LNCAP (cell line): ENCODE measurements around the gene C22orf31.

Experiments used
- TF ChIP-seq, protein P1 (sequence below): fragments of 450-650 bp; IDR thresholded peaks from 2 replicates; pipeline ENCODE4 v1.5.1; 2017; ENCODE audit warnings: mild to moderate bottlenecking

Gene C22orf31

DNA sequence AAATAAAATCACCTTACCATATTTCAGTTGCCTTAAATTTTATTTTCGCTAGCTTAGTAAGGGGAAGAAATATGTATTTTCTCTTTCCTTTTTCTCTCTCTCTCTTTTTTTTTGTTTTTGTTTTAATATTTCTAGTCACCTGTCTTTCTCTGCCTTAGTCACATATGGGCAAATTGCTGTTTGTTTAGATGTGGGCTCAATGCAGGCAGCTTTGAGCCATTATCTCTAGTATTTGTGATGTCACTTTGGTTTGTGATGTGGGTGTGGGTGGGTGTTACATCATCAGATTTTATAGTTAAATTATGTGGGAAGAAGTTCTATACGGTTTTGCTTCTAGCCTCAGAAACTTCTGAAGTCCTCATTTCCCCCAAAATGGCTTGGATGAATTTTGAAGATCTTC lies at the start of gene C22orf31:
Gene C22orf31, minus strand, starts transcription at position 59 of the 400 bp plus-strand sequence. Its CDS starts 39 bp downstream, at position 20.
- TF ChIP-seq, protein P1, sequence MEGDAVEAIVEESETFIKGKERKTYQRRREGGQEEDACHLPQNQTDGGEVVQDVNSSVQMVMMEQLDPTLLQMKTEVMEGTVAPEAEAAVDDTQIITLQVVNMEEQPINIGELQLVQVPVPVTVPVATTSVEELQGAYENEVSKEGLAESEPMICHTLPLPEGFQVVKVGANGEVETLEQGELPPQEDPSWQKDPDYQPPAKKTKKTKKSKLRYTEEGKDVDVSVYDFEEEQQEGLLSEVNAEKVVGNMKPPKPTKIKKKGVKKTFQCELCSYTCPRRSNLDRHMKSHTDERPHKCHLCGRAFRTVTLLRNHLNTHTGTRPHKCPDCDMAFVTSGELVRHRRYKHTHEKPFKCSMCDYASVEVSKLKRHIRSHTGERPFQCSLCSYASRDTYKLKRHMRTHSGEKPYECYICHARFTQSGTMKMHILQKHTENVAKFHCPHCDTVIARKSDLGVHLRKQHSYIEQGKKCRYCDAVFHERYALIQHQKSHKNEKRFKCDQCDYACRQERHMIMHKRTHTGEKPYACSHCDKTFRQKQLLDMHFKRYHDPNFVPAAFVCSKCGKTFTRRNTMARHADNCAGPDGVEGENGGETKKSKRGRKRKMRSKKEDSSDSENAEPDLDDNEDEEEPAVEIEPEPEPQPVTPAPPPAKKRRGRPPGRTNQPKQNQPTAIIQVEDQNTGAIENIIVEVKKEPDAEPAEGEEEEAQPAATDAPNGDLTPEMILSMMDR: no peak

DNA sequence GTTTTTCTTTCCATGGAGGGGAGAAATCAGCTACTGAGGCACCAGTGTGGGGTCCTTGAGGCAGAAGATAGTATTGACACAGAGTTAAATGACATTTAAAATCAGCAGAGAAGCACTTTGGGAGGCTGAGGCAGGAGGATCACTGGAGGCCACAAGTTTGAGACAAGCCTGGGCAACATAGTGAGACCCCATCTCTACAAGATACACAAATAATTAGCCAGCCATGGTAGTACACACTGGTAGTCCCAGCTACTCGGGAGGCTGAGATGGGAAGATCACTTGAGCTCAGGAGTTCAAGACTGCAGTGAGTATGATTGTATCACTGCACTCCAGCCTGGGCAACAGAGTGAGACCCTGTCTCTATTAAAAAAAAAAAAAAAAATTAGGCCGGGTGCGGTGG lies 49.3 kb upstream of the C22orf31 start:
- TF ChIP-seq, protein P1: no peak

DNA sequence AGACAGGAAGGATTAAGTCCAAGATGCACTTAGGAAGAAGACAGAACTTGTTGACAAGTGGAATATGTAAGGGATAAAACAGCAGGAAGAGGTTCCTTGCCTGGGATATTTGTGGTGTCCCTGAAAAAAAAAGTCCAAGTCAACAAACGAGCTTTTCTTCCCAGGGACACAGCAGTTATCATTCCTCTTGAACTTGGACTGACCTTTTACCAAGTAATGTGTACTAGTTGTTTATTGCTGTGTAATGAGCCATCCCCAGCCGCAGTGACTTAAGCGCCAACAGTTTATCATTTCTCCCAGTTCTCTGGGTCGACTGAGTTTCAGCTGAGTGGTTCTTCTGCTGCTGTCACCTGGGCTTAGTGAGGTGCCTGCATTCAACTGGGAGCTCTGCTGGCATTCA lies 48.2 kb upstream of the C22orf31 start:
- TF ChIP-seq, protein P1: no peak

DNA sequence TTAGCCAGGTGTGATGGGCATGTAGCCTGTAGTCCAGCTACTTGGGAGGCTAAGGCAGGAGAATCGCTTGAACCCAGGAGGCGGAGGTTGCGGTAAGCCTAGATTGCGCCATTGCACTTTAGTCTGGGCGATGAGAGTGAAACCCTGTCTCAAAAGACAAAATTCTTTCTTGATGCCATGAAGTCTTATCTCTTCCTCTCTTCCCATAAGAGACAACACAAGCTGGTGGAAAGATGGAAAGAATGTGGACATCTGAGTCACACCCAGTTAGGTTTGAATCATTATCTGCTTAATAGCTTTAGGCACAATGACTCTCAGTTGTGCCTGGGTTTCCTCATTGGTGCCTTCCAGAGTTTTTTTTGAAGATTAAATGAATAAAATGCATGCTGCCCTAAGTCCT lies 46.5 kb upstream of the C22orf31 start:
- TF ChIP-seq, protein P1: no peak

DNA sequence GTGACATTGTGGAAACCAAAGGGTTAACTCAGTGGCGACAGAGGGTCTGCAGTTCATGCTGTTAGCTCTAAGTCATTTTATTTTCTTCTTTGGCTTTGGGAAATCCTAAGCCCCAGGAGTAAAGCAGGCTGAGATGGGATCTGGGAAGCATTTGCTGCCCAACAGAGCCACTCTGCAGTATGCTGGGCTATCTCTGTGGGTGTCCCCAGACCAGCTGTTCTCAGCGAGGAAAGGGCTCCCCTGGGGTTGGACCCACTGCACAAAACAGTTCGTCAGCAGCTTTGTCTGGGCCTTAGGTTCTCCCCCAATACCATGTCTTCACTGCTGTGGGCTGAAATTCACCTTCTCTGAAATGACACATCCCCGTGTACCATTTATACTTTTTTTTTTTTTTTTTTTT lies 45.2 kb upstream of the C22orf31 start:
- TF ChIP-seq, protein P1: no peak

DNA sequence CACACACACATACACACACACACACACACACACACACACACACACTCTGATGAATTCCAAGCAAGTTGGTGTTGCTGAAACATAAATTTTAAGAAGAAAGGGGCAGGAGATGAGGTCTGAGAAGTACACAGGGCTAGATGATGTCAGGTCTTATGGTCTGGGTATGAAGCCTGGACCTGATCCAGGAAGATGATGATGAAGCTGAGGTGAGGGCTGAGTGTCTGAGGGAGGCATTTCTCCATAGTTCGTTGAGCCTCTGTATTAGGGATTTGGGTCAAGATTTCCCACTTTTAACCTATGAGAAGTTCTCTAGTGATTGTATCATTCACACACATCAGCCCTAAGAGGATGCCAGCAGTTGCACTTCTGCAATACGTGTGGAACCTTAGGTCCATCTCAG lies 43.8 kb upstream of the C22orf31 start:
- TF ChIP-seq, protein P1: no peak

DNA sequence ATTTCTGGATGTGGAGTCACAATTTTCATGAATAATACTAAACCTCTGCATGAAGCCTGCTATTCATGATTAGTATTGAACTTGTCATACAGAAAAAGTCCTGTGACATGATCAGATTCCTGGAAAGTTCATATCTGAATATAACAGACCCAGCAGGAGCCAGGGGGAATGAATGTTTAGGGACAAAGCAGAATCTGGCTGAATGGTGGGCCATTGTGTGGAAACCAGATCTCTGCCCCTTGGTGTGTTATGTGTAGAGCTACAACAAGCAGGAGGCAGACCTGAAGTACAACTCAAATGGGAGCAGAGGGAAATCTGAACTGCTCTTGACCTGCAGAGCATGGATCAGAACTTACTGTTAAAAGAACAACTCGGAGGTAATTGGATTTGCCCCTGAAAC lies 41.5 kb upstream of the C22orf31 start:
- TF ChIP-seq, protein P1: no peak

DNA sequence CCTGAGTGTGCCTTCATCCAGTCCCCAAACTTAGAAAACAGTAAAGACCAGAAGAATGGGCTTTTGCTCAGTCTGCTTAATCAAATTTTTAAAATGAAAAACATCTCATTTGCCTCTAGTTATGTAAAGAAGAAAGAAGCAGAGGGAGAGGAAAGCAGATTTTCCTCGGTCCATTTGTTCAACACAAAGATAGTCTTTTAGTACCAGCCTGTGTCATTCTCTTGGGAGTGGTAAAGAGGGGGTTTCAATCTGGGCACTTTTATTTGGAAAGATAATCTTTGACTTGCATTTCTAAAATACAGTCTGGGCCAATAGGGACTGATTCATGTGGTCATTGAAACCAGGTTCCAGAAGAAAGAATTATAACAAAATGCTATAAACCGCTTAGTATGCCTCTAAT lies 40.7 kb upstream of the C22orf31 start:
- TF ChIP-seq, protein P1: no peak
